Activated CD8-positive, alpha-beta memory T cell treated with anti-CD3 and anti-CD28 coated beads, Interleukin-2, amount 50 U/mL, for 24 hours (primary cell): ENCODE results near the gene RASIP1.
"Not testable (repeated sequence)": the region's sequence is repeated elsewhere in the genome, so short reads cannot be mapped to it uniquely, and the experiment has no call there.

Experiments
- DNase-seq: peaks from one replicate; pipeline ENCODE4 v3.0.0-alpha.2; 2020; ENCODE audit errors: extremely low read depth

The RASIP1 gene

DNA sequence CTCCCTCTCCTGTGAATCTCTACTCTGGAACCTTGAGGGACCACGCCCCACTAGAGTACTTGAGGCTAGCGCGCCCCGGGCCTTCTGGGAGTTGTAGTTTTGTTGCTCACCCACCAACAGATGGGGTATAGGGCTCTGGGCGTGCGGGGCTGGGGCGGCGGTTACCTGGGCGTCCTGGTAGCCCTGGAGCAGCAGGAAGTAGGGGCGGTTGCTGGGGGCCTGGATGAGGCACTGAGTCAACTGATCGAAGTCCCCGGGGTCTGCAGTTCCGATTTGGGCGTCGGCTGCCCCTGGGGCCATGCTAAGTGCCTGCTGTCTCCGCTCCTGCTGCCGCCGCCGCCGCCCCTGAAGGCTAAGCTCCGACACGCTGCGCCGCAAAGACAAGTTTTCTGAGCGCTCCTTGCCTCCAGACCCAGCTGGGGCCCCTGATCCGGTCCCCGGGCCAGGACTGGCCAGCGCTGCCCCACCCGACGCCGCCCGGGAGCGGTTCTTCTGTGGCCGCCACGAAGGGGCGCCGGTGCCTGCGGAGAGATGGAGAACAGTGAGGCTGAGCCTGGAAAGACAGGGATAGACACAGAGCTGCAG is 5.3 kb downstream of the RASIP1 start:
- no peak for DNase-seq

DNA sequence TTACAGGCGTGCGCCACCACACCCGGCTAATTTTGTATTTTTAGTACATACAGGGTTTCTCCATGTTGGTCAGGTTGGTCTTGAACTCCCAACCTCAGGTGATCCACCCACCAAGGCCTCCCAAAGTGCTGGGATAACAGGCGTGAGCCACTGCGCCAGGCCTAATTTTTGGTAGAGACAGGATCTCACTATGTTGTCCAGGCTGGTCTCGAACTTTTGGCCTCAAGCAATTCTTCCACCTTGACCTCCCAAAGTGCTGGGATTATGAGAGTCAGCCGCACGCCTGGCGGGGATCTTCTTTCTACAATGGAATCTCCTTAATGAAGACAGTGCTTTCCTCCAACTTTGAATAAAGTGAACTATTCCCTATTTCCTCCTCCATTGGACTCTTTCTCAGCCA is 5.8 kb downstream of the RASIP1 start:
- DNase-seq = no peak

DNA sequence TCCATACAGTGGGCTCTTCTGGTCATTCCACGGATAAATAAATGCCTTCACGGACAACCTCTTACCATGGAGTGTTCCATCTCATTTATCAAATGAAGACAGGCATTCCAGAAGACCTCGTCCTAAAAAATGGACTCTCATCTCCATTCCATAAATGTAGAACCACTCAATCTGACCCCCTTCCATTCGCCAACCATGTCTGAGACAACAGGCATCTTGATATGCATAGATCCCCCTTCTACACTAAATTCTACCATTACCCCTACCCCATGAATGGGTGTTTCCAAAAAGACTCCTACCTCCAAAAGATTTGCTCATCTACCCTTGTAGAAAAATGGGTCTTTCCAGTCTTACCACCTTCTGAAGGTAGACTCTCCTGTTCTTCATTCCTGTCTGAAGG is 9.0 kb downstream of the RASIP1 start:
- no peak for DNase-seq

DNA sequence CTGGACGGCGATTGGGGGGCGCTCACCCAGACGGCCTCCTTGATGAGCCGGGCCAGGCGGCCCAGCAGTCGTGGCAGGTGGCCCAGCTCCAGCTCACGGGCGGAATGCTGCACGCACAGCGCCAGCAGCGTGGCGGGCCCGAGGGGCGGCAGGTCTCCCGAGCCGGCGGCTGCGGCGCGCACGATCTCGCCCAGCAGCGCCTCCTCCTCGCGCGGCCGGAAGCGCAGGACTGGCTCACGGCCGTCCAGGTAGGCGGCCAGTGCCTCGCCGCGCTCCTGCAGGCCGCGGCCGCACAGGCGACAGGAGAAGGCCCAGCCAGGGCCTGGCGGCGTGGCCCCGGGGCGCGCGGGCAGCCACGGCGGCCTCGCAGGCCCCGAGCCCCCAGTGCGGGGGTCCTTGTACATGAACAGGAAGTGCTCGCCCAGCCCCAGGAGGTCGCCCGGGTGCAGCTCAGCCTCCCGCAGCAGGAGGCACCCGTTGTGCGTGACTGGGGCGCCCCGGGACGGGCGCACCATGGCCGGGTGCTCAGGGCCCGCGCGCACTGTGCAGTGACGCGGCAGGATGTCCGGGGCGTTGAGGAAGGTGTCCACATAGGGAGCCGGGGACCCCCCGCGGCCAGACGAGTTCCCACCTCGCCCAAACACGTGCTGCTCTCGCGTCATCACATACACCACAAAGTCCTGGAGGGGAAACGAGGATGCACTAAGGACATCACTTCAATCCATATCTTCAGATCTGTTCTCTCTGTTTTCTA is 11.3 kb downstream of the RASIP1 start:
- no peak for DNase-seq

DNA sequence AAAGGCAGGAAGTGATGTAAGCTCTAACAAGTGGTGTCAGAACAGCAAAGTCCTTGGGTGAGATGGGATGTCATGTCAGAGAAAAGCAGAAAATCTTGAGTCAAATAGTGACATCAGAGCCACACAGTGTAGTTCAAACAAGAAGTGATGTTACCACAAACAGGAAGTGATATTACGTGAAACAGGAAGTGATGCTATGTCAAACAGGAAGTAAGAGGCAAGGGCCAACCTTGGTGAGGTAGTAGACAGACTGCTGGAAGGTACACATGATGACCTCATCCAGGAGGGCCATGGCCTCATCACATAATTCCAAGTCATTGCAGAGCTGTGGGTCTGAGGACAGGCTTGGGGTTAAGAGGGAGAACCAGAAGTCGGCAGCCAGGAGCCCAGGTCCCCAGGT is 13.9 kb downstream of the RASIP1 start:
- no peak for DNase-seq

DNA sequence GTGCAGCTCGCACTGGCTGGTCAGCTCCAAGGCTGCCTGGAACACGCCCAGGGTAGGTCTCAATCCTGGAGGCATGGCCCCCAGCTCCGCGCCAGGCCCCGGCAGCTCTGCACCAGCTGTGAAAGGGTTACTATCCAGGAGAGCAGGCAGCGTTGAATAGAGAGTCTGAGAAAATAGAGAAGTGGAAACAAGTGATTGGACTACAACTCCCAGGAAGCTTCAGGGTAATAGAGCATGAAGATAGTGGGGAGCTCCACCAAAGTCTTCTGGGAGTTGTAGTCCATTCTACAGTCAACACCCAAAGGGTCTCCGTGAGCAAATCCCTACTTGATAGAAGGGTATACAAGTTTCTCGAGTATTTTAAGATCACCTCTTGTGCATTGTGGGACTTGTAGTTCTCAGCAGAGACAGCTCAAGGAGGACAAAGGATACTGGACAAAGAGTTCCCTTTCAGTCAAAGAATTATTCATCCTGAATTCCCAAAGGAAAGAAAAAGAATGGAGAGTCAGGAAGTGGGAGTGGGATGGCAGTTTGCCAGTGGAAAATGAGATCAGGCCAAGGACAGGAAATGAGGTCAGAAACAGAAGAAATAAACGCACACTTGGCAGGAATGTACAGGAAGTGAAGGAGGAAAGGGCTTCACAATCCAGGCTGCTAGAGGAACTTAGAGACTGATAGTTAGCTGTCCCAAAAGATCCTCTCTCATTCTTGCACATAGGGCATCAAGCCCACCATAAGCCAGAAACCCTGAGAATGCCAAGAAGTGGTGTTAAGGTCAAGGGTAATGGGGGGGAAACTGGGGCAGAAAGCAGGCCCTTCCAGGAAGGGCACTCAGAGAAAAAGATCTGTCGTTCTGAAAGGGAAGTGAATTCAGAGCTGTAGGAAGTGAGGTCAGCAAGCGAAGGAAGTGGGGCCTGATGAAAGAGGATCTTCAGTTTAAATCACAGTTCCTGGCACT is 15.3 kb downstream of the RASIP1 start:
- no peak for DNase-seq

DNA sequence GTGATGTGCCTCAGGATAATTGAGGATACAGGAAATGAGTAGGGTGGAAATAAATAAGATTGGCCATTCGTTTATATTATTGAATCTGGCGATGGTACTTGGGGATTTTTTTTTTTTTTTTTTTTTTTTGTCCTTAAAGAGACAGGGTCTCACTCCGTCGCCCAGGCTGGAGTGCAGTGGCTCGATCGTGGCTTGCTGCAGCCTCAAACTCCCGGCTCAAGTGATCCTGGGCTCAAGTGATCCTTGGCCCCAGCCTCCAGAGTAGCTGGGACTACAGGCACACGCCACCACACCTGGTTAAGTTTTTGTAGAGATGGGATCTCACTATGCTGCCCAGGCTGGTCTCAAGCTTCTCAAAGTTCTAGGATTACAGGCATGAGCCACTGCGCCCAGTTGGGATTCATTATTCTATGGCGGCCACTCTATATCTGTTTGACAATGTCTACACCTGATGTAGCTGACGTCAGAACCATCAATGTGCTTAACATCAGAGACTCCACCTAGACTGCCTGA is 18.2 kb downstream of the RASIP1 start:
- no peak for DNase-seq

DNA sequence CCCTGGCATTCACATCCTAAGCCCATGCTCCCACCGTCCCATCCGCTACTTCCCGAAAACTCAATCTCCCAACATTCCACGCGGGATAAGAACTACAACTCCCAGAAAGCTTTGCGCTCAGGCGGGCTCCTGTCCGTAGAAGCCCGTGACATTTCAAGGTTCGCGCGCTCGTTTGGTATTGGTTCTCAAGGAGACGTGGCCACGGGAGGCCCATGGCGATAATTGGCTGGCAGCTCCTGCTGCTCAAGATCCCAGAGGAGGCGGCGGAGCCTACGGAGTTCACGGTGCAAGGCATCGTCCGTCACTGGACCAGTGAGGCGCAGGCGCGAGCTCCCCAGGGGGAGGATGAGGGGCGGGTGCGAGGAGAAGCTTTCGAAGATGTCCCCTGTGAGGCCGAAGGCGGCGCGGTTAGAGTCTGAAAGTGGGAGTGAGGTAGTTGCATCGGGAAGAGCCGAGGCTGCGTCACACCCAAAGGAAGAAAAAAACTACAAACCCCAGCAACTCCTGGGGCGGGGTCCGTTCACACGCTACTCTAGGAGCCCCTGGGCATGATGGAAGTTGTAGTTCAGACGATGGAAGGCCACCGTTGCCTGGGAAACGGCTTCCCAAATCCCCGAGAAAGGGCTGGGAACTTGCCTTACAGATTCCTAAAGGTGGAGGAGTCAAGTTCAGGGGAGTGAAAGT is 19.7 kb downstream of the RASIP1 start:
- DNase-seq = peak; percentile 87

DNA sequence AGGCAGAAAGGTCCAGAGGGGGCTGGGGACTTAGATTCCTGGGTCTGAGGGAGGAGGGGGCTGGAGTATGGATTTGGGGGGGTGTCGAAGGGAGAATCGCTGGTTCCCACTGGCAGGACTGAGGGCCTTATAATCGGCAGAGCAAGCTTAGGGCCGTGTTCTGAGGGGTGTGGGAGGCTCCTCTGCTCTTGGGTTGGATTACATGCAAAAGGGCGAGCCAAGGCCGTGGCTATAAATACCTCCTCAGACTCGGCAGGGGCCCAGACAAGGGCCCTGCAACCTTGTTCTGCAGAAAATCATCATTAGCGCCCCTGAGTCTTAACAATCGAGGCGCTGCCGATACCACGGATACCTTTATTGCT is 20.2 kb downstream of the RASIP1 start:
- DNase-seq = no peak

DNA sequence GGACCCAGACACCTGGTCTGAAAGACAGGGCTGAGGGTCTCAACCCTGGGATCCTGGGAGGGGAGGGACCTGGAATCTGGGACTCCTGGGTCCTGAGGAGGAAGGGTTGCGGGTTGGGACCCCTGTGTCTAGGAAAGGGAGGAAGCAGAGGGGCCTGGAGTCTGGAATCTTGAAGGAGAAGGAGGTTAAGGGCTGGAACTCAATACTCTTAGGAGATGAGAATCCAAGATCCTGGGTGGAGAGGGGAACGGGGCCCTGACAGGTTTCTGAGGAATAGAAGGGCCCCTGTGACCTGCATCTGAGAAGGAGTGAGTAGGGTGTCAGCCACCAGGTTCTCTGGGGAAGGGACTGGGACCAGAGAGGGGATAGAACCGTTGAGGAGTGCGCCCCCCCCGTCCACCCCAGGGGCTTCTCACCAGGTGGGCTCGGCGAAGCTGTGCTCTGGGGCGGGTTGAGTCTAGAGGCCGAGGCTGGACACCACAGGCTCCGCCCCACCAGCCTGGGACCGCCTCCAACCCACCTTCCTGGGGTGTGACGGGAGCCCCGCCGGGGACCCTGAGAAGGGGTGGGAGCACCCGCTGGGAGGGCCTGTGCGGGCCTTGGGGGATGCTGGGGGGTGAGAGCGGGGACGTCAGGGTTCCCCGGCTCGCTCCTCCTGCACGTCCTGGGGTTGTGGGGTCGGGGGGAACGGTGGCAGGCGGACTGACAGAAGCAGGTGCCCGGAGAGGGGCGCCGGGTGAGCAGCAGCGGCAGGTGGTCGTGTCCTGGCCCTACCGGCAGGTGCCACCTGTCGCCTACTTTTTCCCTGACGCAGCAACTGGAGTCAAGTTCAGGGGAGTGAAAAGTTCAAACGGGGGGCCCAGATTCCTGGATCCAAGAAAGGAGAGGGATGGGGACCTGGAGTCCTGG is 20.9 kb downstream of the RASIP1 start, which contains the start of gene MAMSTR:
TSS of gene MAMSTR (minus strand) at position 463 of the 909 bp plus-strand sequence. CDS start 694 bp downstream, outside the sequence.
- DNase-seq = no peak

DNA sequence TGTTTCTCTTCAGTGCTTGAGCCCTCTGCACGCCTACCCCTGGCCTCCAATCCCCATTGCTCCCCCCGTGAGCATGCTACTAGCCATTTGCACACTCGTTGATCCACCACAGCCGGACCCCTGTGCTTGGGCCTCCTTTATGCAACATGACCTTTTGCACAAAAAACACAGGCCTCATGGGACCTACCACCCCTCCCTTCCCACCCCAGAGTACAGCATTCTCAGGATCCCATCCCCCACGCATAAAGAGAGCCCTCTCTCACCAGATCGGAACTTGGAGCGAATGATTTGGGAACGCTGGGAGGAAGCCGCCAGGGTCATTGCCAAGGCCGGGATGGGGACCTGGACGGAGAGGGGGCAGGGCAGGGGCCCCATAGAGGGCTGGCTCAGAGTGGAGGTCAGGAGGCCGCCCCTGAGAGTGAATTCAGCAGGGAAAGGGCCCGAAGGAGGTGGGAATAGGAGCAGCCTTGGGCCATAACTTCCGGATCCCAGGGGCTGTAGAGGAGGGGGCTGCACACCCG is 21.6 kb downstream of the RASIP1 start:
- no peak for DNase-seq

DNA sequence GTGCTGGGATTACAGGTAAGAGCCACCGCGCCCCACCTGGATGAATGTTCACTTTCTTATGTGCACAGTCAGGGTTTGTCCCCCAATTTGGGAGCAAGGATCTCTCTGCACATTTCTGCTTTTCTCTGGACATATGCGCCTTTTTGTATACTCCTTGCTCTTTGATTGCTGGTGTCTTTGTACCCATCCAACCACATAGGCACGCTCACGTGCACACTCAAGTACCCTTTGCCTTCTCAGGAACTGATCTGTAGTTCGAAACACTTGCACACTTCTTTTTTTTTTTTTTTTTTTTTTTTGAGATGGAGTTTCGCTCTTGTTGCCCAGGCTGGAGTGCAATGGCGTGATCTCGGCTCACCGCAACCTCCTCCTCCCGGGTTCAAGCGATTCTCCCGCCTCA is 22.3 kb downstream of the RASIP1 start:
- not testable (repeated sequence) for DNase-seq

DNA sequence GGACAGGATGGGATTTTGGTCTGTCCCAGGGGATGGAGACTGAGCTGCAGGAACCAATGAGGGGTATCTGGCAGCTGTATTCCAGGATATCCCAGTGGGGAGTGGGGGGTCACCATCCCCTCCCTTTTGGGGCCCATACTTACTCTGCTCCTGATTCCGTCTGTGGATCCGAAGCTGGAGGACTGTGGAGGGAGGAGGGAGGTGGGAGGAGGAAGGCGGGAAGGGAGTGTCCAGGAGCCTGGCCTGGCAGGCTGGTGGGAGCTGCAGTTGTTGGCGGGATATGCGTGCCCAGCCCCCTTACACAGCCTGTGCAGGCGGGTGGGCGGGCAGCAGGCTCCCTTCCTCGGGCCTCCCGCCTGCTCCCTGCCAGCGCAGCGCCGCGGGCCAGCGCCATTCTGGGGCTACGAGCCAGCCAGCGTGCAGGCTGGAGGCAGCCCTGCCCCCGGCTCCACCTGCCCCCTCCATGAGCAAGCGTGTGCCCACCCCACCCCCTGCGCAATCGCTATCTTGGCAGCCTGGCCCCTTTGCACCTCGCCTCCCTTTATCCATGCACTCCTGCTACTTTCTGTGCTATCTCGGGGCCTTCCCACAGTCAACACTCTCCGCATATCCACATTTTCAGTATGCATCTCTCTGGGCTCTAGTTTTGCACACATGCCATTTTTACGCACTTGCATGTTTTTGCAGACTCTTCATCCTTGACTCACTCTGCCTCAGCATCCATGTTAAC is 23.7 kb downstream of the RASIP1 start:
- no peak for DNase-seq

DNA sequence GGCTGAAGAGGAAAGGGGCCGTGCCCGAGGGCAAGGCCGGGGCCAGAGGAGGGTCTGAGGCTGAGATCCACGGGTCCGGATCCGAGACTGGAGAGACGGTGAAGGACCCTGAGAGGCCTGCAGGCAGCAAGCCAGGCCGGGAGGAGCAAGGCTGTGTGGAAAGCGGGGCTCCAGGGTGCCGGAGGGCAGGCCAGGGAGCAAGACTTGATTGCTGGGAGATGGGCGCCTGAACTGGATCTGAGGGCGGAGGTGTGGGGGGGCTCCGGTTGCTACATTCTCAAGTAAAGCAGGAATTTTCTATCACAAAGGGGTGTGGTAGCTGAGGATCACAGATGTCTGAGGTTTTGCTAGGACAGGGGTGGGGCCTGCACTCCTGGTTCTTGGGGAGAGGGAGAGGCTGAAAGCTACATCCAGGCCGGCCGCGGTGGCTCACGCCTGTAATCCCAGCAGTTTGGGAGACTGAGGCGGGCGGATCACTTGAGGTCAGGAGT is 24.7 kb downstream of the RASIP1 start:
- DNase-seq = no peak

DNA sequence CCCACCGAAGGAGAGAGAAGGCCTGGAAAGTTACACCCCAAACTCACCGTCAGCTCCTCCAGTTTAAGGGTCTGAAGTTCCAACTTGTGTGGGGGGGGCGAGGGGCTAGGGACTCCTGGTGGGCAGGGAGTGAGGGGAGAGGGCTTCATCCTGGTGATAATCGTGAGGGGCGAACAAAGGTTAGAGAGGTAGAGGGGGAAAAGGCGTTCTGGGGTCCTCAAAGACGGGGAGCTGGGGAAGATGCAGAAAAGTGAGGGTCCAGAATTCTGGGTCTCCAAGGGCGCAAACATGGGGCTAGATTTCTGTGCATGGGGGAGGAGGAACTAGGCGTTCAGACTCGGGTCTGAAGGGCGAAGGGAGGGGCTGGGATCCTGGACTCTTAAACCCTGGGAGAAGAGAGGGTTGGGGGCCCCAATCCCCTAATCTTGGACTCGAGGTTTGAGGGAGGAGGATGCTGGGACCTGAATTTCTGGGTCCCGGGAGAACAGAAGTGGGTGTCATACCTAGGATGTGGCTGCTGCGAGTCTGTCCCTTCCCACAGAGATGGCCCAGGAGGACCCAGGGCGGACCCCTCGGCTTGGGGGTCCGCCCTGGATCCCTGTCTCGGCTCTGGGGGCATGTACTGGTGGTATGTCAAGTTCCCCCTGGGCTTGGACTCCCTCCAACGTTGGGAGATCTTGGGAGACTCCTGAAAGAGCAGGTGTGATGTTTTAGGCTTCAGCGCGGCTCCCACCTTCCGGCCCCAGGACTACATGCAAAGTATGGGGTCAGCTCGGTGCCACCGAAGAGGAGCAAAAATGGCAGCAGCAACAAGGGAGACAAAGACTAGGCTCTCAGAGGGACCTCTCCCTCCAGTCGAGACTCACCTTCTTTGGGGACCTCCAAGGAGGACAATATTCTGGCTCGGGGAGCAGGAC is 25.4 kb downstream of the RASIP1 start:
- DNase-seq = no peak

DNA sequence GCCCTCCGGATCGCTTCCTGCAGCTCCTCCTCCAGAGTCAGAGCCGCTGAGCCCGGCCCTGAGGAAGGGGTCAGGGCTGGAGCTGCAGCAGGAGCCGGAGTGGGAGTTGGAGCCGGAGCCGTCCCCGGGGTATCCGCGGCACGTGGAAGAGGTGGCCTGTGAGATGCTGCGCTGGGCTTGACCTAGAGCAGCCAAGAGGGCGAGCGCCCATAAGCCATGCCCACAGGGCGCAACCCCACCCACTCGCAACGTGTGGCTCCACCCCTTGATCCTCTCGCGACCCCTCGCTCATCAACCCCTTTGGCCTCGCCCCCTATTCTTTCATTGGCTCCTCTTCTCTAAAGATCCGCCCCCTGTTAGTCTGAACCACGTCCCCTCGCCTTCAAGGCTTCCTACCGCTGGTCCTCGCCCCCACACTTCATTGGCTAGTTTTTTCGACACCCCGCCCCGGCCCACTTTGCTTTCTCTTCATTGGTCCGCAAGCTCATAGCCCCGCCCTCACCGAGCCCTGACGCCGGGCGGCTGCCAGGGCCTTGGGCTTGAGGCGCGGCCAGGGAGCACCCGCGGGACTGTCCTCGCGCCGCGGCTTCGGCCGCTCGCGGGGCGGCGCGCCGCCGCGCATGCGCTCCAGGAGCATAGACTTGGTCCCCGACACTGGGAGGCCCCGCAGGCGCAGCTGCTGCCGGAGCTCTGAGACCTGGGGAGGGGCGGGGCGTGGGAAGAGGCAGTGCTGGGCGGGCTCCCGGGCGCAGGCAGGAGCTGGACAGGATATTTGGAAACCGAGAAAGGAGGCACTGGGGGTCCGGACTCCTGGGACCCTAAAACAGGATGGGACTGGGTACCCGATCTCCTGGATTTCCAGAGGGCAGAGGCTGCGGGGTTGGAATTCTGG is 26.3 kb downstream of the RASIP1 start:
- DNase-seq = peak; percentile 97
